Retinal pigment epithelial cell (primary cell): ENCODE results near the gene ANKRD50.
A peak's percentile ranks its signal among the peaks of the same experiment; 100 is the strongest.

ENCODE experiments used
- DNase-seq: peaks from one replicate; pipeline ENCODE4 v3.0.0-alpha.2; 2010; ENCODE audit warnings: low read depth
- H3K4me3 ChIP-seq: 2 replicates; pipeline ENCODE4 v1.5.1; 2011; ENCODE audit warnings: mild to moderate bottlenecking, low read length, control low read depth, moderate library complexity
- TF ChIP-seq, protein P1 (sequence below): conservative IDR thresholded peaks from 2 replicates; pipeline ENCODE4 v1.5.1; 2011; ENCODE audit warnings: low read depth, low read length, control low read depth, inconsistent platforms

The ANKRD50 gene

DNA sequence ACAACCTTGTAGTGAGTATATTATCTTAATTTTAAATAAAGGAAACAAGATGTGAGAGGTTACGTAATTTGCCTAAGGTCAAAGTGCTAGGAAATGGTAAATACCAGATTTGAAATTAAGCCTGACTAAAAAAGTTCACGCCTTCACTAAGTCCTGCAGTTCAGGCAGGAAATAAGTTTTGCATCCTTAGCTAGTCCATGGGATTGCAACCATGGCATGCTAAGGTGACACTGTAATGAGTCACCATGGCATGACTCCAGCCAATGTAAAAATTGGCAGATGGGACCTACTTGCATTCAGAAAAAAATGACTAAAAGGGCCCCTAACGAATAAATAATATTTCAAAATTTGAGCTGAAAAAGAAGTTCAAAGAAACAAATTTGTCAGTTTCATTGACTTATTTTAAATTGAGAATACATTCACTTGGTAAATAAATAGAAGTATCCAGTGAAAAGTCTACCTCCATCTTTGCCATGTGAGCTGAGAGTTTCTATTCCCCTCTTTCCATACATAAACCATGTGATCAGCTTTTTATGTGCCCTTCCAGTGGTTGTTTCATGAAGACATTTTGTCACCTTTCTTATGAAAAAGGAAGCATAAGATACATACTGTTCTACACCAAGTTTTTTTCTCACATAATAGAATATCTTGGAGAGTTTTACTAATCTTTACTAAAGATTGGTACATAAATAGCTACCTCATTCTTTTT, 72.4 kb downstream of the ANKRD50 start:
- DNase-seq = peak; percentile 79

DNA sequence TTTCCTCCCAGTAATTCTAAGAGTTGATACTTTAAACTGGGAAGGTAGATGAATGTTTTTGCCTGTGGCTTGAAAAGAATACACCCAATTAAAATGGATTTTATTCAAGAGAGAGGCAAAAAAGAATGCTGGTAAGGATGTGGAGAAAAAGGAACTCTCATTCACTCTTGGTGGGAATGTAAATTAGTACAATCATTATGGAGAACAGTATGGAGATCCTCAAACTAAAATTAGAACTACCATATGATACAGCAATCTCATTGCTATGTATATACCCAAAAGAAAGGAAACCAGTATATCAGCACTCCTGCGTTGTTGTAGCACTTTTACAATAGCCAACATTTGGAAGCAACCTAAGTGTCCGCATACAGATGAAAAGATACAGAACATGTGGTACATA, 75.2 kb downstream of the ANKRD50 start:
- no peak overlapping the region for H3K4me3 ChIP-seq
- no peak for DNase-seq
- TF ChIP-seq, protein P1, sequence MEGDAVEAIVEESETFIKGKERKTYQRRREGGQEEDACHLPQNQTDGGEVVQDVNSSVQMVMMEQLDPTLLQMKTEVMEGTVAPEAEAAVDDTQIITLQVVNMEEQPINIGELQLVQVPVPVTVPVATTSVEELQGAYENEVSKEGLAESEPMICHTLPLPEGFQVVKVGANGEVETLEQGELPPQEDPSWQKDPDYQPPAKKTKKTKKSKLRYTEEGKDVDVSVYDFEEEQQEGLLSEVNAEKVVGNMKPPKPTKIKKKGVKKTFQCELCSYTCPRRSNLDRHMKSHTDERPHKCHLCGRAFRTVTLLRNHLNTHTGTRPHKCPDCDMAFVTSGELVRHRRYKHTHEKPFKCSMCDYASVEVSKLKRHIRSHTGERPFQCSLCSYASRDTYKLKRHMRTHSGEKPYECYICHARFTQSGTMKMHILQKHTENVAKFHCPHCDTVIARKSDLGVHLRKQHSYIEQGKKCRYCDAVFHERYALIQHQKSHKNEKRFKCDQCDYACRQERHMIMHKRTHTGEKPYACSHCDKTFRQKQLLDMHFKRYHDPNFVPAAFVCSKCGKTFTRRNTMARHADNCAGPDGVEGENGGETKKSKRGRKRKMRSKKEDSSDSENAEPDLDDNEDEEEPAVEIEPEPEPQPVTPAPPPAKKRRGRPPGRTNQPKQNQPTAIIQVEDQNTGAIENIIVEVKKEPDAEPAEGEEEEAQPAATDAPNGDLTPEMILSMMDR = no peak

More for the DNA sequence above, 72.4 kb downstream of the ANKRD50 start:
- no peak overlapping the region for H3K4me3 ChIP-seq
- TF ChIP-seq, protein P1 = no peak

DNA sequence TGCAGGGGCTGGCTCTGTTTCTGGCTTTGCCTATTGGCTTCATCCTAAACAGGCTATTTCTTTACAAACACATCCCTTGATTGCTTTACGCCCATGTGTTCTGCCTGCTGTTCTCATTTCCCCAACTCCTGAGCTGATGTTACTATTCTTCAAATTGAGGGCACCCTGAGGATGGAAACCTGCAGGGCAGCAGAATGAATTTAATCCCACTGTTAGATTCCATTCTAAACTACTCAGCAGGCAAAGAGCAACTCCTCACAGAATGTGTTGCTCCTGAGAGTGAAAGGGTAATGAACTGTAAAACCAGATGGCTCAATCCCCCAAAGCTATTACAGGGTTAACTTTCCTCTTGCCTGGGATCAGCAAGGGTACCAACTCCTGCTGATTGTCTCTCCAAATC, 75.7 kb downstream of the ANKRD50 start:
- no peak overlapping the region for H3K4me3 ChIP-seq
- TF ChIP-seq, protein P1 = no peak
- no peak for DNase-seq

DNA sequence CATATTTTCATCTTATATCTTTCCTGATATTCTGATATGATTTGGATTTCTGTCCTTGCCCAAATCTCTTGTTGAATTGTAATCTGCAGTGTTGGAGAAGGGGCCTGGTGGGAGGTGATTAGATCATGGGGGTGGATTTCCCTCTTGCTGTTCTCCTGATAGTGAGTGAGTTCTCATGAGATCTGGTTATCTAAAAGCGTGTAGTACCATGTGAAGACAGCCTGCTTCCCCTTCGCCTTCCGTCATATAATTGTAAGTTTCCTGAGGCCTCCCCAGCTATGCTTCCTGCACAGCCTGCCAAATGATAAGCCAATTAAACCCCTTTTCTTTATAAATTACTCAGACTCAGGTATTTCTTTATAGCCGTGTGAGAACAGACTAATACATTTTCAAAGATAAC, 77.2 kb downstream of the ANKRD50 start:
- no peak overlapping the region for H3K4me3 ChIP-seq
- no peak for DNase-seq
- TF ChIP-seq, protein P1 = no peak

DNA sequence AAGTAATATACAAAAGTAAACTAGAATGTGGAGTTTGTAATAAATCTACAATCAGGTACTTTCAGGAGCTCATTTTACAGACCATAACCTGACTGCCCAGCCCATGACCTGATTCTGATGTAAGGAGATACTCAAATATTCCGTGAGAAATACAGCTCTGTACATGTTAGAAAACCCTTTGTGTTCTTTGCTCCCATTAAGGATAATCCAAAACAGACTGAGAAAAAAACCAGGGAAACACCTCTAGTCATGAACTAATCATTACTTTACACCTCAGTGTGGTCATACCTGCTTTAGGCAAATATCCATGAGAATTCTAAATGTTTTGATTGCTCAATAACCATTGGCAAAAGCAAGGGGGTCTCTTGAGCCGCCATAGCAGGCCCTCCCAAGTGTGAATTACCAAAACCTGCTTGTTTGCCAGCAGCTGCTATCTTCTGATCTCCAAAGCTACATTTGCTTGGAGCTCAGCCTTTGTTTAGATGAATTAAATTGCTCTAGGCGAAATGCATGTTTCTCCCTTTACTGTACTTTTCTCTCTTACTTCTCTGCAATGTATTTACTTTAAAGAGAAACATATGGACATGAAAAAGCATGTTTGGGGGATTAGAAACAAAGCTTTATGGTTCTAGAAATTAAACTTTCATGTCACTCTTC, 79.1 kb downstream of the ANKRD50 start:
- DNase-seq = no peak
- TF ChIP-seq, protein P1 = no peak
- no peak overlapping the region for H3K4me3 ChIP-seq

DNA sequence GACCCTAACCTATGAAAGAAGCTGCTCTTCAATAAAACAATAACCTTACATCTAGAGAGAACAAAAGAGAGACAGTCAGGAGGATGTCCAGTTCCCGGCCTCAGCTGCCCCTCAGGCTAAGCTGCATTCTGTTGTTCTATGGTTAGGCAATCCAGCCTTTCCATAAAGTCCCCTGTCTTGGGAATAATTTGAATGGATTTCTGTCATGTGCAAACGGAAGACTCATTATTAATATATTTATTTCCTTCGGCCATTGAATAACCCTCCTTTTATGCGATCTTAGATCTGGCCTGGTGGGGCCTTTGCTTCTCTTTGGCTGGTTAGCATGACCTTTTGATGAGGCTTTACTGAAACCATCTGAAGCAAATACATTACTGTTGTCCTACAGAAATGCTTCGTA, 80.1 kb downstream of the ANKRD50 start:
- TF ChIP-seq, protein P1 = no peak
- DNase-seq = no peak
- H3K4me3 ChIP-seq = no peak overlapping the region

DNA sequence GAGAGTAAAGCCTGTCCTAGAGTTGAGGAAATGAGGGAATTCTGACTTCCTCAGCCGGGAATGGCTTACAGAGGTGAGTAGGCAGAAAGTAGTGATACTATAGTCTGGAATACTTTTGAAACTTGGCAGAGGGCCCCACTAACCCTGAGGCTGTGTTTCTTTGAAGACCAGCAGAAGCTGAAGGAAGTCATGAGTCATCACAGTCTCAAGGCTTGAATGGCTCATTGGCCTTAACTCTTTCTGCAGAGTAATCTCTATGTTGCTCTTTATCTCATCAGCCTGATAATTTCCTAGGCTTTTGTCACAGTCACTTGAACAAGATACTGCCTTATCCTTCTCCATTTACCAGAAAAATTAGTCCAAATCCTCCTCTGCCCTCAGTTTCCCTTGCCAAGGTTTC, 80.8 kb downstream of the ANKRD50 start:
- TF ChIP-seq, protein P1 = no peak
- H3K4me3 ChIP-seq = no peak overlapping the region
- peak; percentile 94 for DNase-seq
